GM21825 (cell line): Measurements from ENCODE around the gene ASCL5.

ENCODE experiments used
- ATAC-seq: cut with Tn5 transposase; IDR thresholded peaks from one replicate; pipeline ENCODE4 v1.9.1; 2021; ENCODE audit warnings: mild to moderate bottlenecking, moderate library complexity; ENCODE audit not compliant: unreplicated experiment

ASCL5 gene

DNA sequence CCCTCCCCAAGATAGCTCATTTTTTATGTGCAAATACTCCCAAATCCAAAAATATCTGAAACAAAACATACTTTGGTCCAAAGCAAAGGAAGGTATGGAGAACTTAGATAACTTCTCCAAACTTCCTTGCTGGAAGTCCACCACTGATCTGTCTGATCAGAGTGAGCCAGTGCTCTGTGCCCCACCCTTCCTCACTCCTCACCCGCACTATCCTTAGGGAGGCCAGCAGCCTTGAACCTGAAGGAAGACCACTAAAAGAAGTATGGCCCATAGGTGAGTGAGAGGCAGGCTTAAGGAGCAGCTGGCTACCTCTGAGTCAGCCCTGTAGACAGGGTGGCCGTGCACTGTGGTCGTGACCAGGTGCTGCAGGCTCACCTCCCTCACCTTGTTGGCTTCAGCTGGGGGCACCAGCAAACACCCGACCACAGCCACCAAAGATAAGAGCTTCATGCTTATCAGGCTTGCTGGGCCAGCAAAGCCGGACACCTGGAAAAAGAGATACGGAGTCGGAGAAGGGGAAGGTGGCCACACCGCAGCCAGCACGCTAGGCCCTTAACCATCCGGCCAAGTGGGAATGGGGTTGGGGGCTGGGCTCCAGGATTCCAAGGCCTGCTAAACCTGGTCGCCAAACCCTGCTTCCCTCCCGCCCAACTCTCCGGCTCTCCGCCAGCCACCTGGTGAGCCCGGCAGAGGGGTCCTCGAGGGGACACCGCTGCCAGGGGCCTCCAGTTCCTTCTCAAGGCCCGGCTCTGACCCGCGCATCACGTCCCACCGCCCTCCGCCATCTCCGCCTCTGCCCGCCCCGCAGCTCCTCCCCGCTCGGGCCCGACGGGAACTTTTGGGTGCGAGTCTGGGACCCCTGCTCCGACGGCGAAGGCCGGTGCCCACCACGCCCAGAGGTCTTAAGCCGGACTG, 26.7 kb upstream of the ASCL5 start:
- peak; percentile 57 for ATAC-seq

DNA sequence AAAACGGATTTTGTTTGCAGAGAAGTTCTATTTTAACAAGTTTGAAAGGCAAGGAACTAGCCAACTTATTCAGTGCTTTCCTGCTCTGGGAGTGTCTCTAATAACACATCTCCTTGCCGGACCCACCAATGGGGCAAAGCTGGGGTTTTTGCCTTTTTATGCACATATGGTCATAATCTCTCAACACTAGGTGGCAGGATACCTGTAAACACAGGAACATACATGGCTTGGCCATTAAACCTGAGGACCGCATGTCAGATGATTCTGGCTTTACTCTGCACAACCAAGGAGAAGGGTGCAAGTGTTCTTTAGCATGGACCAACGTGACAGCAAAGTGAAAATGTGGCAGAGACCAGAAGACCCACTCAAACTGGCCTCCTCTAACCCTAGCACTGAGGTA, 22.4 kb upstream of the ASCL5 start:
- ATAC-seq: no peak

DNA sequence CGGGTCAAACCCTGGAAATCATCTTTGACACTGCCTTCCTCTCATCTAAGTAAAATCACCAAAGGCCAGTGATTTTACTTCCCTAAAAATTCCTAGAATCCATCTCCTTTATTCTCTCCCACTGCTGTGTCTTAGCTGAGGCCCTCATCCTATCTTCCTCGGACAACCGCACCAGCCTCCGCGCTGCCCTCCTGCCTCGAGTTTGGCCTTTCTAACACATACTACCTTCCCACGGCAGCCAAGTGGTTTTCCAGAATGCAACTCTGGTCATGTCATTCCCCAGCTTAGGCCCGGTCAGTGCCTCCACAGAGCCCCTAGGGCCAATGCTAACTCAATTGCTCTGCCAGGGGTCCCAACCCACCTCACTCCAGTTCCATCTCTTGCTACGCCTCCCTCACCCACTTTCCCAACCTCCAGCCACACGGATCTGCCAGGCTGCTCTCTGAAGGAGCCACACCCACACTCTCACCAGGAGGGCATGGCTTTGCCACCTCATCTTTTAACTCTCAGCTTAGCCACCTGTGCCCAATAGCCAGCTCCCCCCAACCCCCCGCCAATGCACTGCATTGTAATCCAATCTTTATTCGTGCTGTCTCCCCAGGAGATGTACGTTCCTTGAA, 20.5 kb upstream of the ASCL5 start:
- ATAC-seq: no peak

DNA sequence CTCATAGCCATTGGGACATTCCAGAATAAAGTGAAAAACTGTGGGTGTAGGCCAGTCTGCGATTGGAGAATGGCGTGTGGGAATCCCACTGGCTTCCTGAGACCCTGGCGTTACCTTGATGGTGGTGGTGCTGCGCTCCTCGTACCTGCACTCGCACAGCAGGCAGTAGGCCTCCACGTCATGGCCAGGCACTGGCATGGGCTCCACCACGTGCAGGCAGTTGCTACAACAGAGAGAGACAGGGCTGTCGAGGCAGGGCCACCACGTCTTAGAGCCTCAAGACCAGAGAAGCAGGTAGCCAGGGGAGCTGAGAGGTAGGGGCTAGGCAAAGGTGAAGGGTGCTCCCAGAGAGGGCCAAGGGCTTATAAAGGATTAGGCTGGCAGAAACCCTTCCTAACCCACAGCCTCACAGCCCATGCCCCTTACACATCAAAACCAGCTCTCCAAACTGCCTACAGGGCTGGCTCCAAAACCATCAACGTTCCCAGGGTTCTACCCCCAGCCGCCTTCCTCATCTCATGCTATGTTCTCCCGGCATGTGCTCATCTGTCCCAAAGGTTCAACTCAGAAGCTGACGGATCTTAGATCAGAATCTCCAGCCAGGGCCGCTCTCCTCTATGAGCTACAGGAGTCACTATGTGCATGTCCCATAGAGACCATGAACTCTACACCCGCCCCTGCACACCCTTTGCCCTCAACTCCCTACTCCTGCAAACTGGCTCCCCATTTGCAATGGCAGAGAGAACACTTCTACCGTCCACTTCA, 19.8 kb upstream of the ASCL5 start:
- ATAC-seq: no peak

DNA sequence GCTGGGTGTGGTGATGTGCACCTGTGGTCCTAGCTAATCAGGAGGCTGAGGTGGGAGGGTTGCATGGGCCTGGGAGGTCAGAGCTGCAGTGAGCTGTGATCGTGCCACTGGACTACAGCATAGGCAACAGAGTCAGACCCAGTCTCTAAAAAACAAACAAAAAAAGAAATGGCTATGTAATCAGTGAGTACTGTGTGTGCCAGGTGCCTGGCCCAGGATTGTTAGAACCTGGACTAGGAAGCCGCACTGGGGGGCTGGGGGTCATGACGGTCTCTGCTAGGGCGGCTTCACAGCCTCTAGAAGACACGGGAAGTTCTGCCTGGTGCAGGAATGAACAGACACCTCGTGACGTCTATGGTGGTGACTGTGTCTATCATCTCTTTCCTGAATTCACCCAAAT, 18.8 kb upstream of the ASCL5 start:
- ATAC-seq: no peak

DNA sequence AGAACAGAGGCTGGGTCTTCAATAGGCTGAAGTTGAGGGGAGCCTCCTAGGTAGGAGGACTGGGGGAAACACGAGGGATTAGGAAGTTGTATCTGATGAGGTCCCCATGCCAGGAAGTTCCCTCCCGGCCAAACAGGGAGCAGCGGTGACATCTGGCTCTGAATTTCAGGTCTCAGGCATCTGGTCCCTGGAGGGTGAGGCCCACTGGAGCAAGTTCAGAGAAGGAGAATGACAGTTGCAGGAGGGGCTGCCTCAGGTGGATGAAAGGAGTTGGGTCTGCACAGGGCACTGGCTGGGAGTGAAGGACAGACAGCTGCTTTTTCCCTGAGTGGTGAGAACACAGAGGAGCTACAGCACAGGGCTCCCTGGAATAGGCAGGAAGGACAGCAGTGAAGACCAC, 18.1 kb upstream of the ASCL5 start:
- ATAC-seq: no peak

DNA sequence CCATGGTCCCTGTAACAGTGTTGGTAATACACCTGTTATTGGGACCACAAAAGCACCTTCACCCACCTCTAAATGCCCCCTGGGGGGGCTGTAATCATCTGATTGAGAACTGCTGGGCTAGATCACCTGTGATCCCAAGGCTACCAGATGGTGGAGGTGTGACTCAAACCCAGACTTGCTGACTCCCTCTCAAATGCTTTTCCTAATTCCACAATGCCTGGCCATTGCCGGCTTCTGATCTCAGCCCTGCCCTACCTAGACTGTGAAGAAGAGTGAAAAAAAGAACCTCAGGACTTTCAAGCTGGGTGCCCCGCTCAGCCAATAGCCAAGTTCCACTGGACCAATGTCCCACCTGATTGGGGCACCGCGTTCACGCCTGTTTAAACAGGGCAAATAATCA, 17.7 kb upstream of the ASCL5 start:
- ATAC-seq: no peak

DNA sequence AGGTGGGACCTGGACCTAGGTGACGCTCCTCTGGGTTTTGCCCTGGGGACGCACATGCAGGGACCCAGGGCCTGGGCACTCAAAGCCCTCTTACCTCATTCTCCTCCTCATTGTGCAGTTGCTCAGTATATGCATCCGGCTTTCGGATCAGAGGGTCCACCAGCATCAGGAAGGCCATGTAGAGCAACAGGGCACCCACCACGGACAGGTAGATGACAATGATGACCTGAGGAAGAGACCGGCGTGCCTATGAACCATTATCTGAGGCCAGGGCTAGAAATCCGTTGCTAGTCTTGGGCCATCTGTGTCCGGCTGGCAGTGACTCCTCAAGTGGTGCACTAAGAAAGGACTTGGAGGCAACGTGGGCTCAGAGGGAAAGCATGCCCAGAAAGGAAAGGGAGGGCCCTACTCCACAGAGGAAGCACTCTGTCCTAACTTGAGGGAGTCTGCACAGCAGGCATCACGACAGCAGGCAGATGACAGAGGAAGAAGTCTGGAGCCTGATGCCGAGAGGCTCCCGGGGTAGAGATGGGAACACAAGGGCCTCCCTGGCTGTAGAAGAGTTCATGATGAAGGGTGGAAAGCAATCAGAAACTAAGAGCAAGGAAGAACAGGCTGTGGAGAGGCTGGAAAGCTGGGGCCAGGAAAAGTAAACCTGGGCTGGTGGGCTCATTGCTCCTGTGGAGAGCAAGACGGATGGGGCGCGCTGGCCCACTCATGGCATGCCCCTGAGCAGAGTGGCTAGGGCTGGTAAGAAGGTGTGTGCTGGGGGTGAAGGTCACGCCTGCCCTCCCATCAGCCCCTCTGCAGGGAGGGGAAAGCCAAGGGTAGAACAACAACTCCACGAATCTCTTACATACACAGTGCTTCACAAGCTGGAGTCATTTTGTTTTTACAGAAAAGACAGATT, 17.0 kb upstream of the ASCL5 start:
- ATAC-seq: no peak

DNA sequence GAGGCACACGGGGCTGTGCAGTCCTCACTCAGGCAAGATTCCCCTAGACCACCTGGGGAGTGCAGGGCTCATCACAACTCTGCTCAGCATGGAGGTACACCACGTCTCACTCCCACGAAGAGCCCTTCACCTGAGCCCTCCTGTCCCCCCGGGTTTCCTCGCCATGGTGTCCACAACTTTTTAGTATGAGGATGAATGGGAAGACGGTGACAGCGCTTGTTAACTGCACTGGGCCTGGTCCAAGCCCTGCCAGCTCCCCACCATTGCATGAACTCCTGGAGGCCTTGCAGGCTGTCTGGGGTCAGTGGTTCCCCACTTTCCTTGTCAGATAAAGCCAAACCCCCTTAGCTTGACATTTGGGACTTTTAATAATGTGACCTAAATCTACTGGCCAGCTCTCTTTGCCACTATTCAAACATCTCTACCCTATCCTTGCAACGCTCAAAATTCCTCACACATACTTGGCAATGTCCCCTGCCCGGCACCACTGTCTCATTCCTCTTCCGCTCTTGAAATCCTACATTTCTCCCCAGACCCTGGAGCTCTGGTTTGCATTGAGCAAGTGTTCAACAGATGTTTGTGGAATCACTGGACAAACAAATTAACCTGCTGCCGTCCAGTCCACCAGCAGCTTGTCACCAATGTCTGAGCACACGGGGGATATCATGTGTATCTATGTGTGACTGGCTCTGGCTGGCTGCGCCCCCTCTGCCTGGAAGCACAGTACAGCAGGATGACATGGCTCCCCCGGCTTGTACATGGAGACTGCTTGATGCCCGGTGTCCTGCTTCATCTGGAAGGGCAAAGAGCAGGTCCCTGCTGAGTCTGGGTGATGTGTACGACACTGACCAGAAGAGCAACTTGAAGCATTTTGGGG, 16.1 kb upstream of the ASCL5 start:
- no peak for ATAC-seq

DNA sequence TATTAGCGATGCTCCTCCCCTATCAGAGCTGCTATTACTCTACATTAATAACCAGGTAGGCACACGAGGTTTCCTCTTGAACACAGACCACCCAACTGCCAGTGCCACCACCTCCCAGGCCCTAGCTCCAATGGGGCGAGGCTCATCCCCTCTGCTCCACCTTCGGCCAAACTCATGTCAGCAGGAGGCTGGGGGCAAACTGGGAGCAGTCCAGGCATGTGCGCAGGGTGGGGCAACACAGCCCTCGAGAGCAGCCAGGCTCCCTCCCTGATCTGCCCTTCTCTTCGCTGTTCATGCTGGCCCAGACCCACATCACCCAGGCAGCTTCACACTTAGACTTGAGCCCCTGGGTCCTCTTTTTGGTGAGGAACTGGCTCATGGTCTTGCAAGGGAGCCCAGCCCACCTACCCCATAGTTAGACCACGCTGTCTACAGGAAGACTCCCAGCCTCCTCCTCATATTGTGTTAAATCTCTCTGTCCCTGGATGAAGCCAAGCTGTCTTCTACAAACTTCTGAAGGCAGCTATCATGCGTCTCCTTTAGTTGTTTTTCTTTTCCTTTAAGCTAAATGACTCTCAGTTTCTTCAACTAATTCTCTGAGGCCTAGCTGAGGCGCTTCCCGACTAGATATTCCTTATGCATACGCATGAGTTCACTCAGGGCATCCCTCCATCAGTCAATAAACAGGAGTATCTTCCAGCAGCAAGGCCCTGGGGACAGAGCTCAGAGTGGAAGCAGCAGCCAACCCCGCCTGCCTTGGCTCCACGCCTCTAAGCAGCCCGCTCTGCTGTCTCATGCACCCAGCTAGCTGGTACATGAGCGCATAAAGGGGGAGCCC, 15.2 kb upstream of the ASCL5 start:
- ATAC-seq: no peak

DNA sequence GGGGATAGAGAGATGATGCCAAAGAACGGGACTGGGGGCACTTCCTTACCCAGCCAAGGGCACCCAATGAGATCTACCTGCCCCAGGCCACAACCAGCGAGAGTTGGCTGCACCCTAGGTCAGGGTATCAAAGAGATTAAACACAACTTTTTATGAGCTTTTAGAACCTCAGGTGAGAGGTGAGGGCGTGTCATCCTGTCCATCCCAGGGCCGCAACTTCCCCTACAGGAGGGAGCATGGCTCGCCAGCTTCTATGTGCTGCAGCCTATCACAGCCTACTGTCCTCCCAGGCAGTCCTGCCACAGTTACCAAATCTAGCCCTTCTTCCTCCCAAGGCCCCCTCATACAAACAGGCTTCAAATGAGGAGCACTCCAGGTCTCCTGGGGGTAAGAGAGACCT, 14.4 kb upstream of the ASCL5 start:
- no peak for ATAC-seq

DNA sequence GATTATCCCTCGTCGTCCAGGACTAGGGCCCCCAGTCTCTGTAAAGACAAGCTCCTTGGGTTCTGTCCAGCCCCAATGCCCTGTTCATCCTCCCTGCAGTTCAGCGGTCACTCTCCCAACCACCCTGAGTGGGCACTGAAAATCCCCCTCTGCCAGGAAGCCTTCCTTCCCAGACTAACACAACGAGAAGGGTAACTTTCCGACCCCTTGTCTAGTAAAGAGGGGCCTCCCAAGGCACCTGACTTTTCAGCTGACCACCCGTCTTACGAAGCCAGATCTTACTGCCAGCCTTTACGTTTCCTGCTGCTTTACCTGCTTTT, 13.9 kb upstream of the ASCL5 start:
- no peak for ATAC-seq

DNA sequence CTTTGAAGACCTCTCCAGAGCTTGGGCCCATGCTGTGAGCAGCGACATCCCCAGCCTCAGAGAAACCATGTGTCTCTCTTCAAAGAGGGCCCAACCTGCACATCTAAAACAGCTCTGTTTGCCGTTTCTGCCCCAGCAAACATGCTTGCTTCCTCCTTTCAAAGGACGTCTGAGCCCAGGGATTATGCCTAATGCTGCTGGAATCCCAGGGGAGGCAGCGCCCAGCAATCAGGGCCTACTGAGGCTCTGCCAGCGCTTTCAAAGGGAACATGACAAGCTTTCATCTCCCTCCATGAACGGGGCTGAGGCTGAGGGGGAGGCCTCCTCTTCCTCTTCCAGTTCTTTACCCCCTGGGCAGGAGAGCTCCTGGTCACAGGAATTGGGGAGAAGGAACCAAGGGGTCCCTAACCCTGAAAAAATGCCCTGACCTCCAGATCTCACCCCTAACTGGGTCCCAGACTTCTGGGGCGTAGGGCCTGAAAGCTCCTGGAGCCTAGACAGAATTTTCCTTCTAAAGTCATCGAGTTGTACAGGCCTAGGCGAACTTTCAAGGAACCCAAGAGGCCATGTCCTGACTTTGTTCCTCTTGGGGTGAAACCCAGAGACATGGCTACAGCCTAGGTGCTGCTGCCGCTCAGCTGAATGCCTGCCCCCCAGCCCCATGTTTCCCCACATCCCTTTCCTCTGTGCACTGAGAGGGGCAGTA, 13.4 kb upstream of the ASCL5 start:
- no peak for ATAC-seq

DNA sequence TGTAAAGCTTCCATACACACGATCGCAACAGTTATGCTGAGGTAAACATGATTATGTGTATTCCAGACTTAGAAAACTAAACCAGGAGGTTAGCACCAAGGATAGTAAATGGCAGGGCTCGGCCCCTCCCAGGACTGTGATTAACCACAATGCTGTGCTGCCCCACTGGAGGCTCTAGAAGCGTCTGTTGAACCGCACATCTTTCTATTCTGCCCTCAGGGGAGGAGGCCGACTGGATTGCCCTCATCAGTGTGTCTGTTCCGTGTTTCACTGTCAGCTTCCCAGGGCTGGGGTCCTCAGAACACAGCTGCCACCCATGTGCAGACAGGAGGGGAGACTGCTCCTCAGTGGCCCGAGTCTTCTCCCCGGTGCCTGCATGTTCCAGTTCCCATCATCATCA, 12.8 kb upstream of the ASCL5 start:
- no peak for ATAC-seq

DNA sequence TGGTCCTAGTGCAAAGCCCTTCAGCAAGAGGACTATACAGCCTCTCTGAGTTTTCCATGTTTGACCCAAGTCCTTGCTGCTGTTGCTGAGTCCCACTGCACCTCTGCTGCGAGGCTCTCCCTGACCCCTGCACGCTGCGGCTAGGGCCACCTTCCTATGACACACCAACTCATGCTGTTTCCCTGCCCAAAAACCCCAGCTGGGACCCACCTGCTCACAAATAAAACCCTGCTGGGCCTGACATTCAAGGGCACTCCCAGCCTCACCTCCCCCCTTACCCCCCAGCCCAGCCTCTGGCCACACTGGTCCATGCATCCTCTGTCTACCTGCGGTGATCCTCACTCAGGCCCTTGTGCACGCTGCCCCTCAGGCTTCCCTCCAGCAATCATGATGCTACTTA, 12.3 kb upstream of the ASCL5 start:
- no peak for ATAC-seq

DNA sequence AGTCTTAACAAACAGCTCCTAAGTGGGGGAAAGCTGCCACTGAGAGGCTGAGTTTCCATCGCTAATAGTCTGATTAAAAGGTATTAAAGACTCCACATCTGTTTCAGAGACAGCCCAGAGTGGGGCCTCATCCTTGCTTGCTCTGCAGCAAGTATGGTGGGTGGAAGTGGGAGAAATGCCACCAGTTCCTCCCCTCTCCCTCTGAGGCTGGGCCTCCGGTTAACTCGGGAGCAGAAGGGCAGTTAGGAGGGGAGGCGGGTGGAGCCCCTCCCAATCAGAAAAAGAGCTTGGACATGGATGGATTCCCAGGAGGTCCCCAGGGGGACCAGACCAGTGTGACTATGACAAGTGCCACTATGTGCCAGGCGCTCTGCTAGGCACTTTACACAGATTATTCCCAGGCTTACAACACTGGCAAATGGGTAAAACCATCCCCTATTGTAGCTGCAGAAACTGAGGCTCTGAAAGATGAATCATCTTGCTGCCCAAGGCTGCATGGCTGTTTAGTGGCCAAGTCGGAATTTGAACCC, 11.4 kb upstream of the ASCL5 start:
- ATAC-seq: no peak

DNA sequence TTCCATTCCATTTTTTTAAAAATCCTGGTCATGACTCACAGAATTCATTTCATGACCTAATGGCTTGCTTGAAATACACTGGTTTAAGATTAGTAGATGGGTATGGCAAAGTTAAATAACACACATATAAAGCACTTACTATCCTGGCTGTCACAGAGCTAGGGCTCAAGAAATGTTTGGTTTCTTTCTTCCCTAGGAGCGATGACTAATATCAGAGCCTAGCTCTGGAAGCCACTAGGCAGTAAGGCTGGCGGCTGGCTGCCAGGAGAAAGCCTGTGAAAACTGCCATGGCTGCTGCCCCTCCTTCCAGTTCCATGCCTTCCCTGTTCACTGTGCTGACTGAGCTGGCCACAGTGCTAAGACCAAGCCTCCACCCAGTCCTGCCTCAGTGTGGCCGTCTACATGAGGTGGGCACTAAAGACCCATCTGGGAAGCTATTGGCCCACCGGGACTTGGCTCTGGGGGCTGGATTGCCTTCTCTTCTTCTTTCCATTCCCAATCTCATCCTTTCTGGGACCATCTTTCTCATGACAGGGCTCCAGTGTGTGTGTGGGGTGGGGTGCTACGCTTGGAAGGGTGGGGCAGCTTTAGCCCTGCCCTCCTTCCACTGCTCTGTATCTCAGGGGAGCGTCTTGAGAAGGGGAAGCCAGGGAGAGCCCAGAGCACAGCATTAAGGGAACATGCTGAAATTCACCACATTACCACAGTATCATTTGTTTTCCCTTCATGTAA, 10.8 kb upstream of the ASCL5 start:
- ATAC-seq: no peak

DNA sequence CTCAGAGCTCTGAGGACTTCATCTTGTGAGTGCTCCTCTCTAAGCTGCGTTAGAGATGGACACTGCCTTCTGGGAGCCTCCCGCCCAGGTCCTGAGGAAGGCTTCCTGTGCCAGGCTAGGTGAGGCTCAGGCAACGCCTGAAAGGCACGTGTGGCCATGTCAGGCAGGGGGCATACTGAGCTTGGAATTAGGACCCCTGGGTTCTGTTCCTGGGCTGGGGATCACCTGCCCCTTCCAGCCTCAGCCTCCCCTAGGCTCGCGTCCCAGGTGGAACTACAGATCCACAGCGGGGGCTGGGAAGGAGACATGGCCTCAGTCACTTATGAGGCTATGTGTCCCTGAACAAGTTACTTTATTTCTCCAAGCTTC, 10.0 kb upstream of the ASCL5 start:
- ATAC-seq: no peak
